SK-N-SH (cell line): ENCODE data around the gene ANKS1B. TPM values are rescaled to one million over a fixed set of nuclear protein-coding genes. Genes with fewer than 3 reads are reported as not detected.
A peak's percentile ranks its signal among the peaks of the same experiment; 100 is the strongest.
"Not testable (repeated sequence)": the region's sequence is repeated elsewhere in the genome, so short reads cannot be mapped to it uniquely, and the experiment has no call there.

Experiments used
- CTCF ChIA-PET: fragments of 300-600, 350-600 bp; formaldehyde crosslinking; extraction: SDS; loops from one replicate; lab custom pipeline; 2021; lab: Yijun Ruan, JAX
- POLR2A ChIA-PET: fragments of 350-600 bp; sonication (Branson Sonifier 250); formaldehyde crosslinking; extraction: SDS; loops from one replicate; lab custom pipeline; 2020; ENCODE audit warnings: antibody characterized with exemption, inconsistent platforms; lab: Yijun Ruan, JAX
- DNase-seq: peaks from one replicate; pipeline ENCODE4 v3.0.0; 2012
- H2AFZ ChIP-seq: fragments of 200-600 bp; sonication (generic); 2 replicates; pipeline ENCODE4 v1.8.1; 2016; ENCODE audit warnings: antibody characterized with exemption, mild to moderate bottlenecking, low read depth
- H3F3A ChIP-seq: fragments of 200-600 bp; sonication (generic); replicated peaks from 2 replicates; pipeline ENCODE3; 2016; ENCODE audit warnings: antibody characterized with exemption, mild to moderate bottlenecking; ENCODE audit not compliant: insufficient read depth
- H3K27ac ChIP-seq, 2 experiments: fragments of 200-500 bp in 1 of 2; fragments of 200-600 bp in 1 of 2; sonication (Bioruptor generic) in 1 of 2; sonication (generic), shearing (Covaris generic) in 1 of 2; 2 replicates each; pipeline versions ENCODE4 v1.5.1 to v1.6.1; 2014 to 2016; ENCODE audit warnings: low read depth in 2 of 2, inconsistent platforms in 1 of 2, low read length in 1 of 2, mild to moderate bottlenecking in 1 of 2, mixed read lengths in 1 of 2
- H3K27me3 ChIP-seq: fragments of 200-600 bp; sonication (generic), shearing (Covaris generic); 2 replicates; pipeline ENCODE4 v1.6.1; 2016; ENCODE audit warnings: mixed run types; ENCODE audit not compliant: insufficient read depth
- H3K36me3 ChIP-seq, 2 experiments: fragments of 200-500 bp in 1 of 2; fragments of 200-600 bp in 1 of 2; sonication (Bioruptor generic) in 1 of 2; sonication (generic) in 1 of 2; replicated peaks in 1 of 2; 2 replicates each; pipeline versions ENCODE3 to v1.5.1; 2014 to 2016; ENCODE audit warnings: low read length in 1 of 2, mild to moderate bottlenecking in 1 of 2; ENCODE audit not compliant: insufficient read depth in 2 of 2, control insufficient read depth in 1 of 2
- H3K4me1 ChIP-seq, 2 experiments: fragments of 200-500 bp in 1 of 2; fragments of 200-600 bp in 1 of 2; sonication (Bioruptor generic) in 1 of 2; sonication (generic), shearing (Covaris generic) in 1 of 2; 2 replicates each; pipeline versions ENCODE4 v1.5.1 to v1.6.1; 2014 to 2016; ENCODE audit warnings: low read depth in 1 of 2, low read length in 1 of 2, mixed run types in 1 of 2; ENCODE audit not compliant: insufficient read depth in 2 of 2, control insufficient read depth in 1 of 2
- H3K4me2 ChIP-seq: fragments of 200-600 bp; sonication (generic), shearing (Covaris generic); 2 replicates; pipeline ENCODE4 v1.6.1; 2017; ENCODE audit warnings: mixed run types
- H3K4me3 ChIP-seq, 2 experiments: fragments of 200-500 bp in 1 of 2; fragments of 200-600 bp in 1 of 2; sonication (Bioruptor generic) in 1 of 2; sonication (generic), shearing (Covaris generic) in 1 of 2; 2 replicates each; pipeline versions ENCODE4 v1.5.1 to v1.8.1; 2014 to 2016; ENCODE audit warnings: low read depth in 2 of 2, inconsistent platforms in 1 of 2, low read length in 1 of 2, mild to moderate bottlenecking in 1 of 2, mixed read lengths in 1 of 2, moderate library complexity in 1 of 2
- H3K79me2 ChIP-seq: fragments of 200-600 bp; sonication (generic); 2 replicates; pipeline ENCODE4 v1.8.1; 2017; ENCODE audit warnings: mild to moderate bottlenecking; ENCODE audit not compliant: insufficient read depth
- H3K9ac ChIP-seq: fragments of 200-600 bp; sonication (generic); 2 replicates; pipeline ENCODE4 v1.6.1; 2017; ENCODE audit warnings: mixed run types
- H3K9me2 ChIP-seq: fragments of 200-600 bp; sonication (generic); 2 replicates; pipeline ENCODE4 v1.6.1; 2017; ENCODE audit warnings: mixed run types
- H3K9me3 ChIP-seq: fragments of 200-600 bp; sonication (generic); 2 replicates; pipeline ENCODE4 v1.6.1; 2017; ENCODE audit warnings: mixed run types, mild to moderate bottlenecking, moderate library complexity
- H4K20me1 ChIP-seq: fragments of 200-600 bp; sonication (generic); 2 replicates; pipeline ENCODE4 v1.6.1; 2017; ENCODE audit warnings: mild to moderate bottlenecking, mixed run types; ENCODE audit not compliant: insufficient read depth
- FOSL2 ChIP-seq: IDR thresholded peaks from 2 replicates; pipeline ENCODE4 v1.4.0; 2012; ENCODE audit warnings: low read depth, mild to moderate bottlenecking, moderate library complexity, borderline replicate concordance
- GATA2 ChIP-seq: sonication (generic); formaldehyde crosslinking; IDR thresholded peaks from 2 replicates; pipeline ENCODE4 v1.5.0; 2020; ENCODE audit warnings: mild to moderate bottlenecking, missing genetic modification reagents
- IRF3 ChIP-seq: fragments of 150-350 bp; IDR thresholded peaks from 2 replicates; pipeline ENCODE4 v1.6.1; 2016; ENCODE audit warnings: mild to moderate bottlenecking, low read depth, low read length
- MAX ChIP-seq: IDR thresholded peaks from 2 replicates; pipeline ENCODE4 v1.4.0; 2012; ENCODE audit warnings: low read depth
- POLR2AphosphoS5 ChIP-seq: IDR thresholded peaks from 2 replicates; pipeline ENCODE4 v1.6.1; 2012; ENCODE audit warnings: low read depth, low read length
- RXRA ChIP-seq: IDR thresholded peaks from 2 replicates; pipeline ENCODE4 v1.4.0; 2012; ENCODE audit warnings: low read depth, mild to moderate bottlenecking, borderline replicate concordance
- TCF12 ChIP-seq: IDR thresholded peaks from 2 replicates; pipeline ENCODE4 v1.4.0; 2012
- TEAD4 ChIP-seq: IDR thresholded peaks from 2 replicates; pipeline ENCODE4 v1.4.0; 2012; ENCODE audit warnings: mild to moderate bottlenecking, borderline replicate concordance; ENCODE audit not compliant: insufficient read depth
- WGBS: methylation state at CpG from one replicate; pipeline ENCODE4 v1.1.6; 2017; ENCODE audit warnings: low lambda C conversion rate; 5-methylcytosine and 5-hydroxymethylcytosine counted together
- polyA plus RNA-seq, 3 experiments: library from polyadenylated mRNA; depleted of rRNA; stranded (reverse); fragments of >200 nt; gene quantifications; 2 replicates each; pipeline ENCODE4 v1.2.3, GENCODE V29; 2012

Gene ANKS1B
- polyA plus RNA-seq, 1 of the 3 experiments (the other 2 are of a cell fraction), result 1.8 TPM

- DNase-seq, POLR2A ChIA-PET, H3K4me2 ChIP-seq, H2AFZ ChIP-seq, H3K36me3 ChIP-seq, H3K9ac ChIP-seq, H3K4me3 ChIP-seq, H3K79me2 ChIP-seq, H4K20me1 ChIP-seq, H3K9me2 ChIP-seq, H3K27me3 ChIP-seq, H3K9me3 ChIP-seq, CTCF ChIA-PET, H3K27ac ChIP-seq, H3F3A ChIP-seq: not testable (repeated sequence)
- WGBS, result 82% methylated on average over 5 of the region's 5 CpGs
- TF ChIP-seq FOSL2, result peak; percentile 35; the same call in 1 of the 2 replicates
- H3K4me1 ChIP-seq, result peaks cover 0 to 14% of the 10 kb centered on the region in 2 experiments; a peak in 1 of 4 replicates
These were observed 1228.9 kb downstream of the ANKS1B start for GRCh38 chr12:98755855-98756254.

GRCh38 chr12:98754095-98754494, 1230.6 kb downstream of the ANKS1B start:
- POLR2A ChIA-PET, result no interaction called here
- Histone ChIP-seq H3F3A (no peaks in the 10 kb centered on the region), H3K4me1 (peaks cover 0 to 14% of the 10 kb centered on the region in 2 experiments; a peak in 1 of 4 replicates)
- TF ChIP-seq POLR2AphosphoS5 (no peak), FOSL2 (peak; percentile 65; the same call in 1 of the 2 replicates)
- TF ChIP-seq, all 33 proteins: peak for 1
- H3K79me2 ChIP-seq, result no peaks in the 10 kb centered on the region
- CTCF ChIA-PET, result interaction anchor here (1.3 to 3.1 kb wide), 3 partner anchors 11 to 55 kb away, joined by 3 to 10 read pairs (median 3); no protein-coding TSS in a partner anchor
- H2AFZ ChIP-seq, result no peak overlapping the region
- DNase-seq, result no peak
- no peaks in the 10 kb centered on the region for H3K27me3 ChIP-seq
- H3K9me3 ChIP-seq, result no peaks in the 10 kb centered on the region
- no peak overlapping the region for H3K4me3 ChIP-seq
- no peak overlapping the region for H3K27ac ChIP-seq
- H4K20me1 ChIP-seq, result no peaks in the 10 kb centered on the region
- no peaks in the 10 kb centered on the region for H3K9me2 ChIP-seq
- H3K36me3 ChIP-seq, result no peaks in the 10 kb centered on the region
- no peak overlapping the region for H3K4me2 ChIP-seq
- no peak overlapping the region for H3K9ac ChIP-seq
- 50% methylated on average over 3 of the region's 5 CpGs for WGBS

GRCh38 chr12:98752726-98753125, 1232.0 kb downstream of the ANKS1B start:
- no peaks in the 10 kb centered on the region for H3K27me3 ChIP-seq
- H3K9ac ChIP-seq, result no peak overlapping the region
- CTCF ChIA-PET, result interaction anchor here (0.7 to 3.1 kb wide), 5 partner anchors 10 to 1603 kb away, joined by 3 to 10 read pairs (median 3); no protein-coding TSS in a partner anchor
- H2AFZ ChIP-seq, result peak overlapping the region; percentile 9; the same call in 1 of the 2 replicates
- no peaks in the 10 kb centered on the region for H3K9me2 ChIP-seq
- H3K4me2 ChIP-seq, result no peak overlapping the region
- H3K9me3 ChIP-seq, result no peaks in the 10 kb centered on the region
- H3F3A ChIP-seq, result no peaks in the 10 kb centered on the region
- TF ChIP-seq TEAD4 (no peak), RXRA (no peak), MAX (no peak), GATA2 (CRISPR knock-in tag) (no peak), TCF12 (peak; percentile 26; the same call in 1 of the 2 replicates), IRF3 (no peak), FOSL2 (peak; percentile 35; the same call in 1 of the 2 replicates)
- 46% methylated on average over 5 of the region's 5 CpGs for WGBS
- no peaks in the 10 kb centered on the region for H3K79me2 ChIP-seq
- H3K36me3 ChIP-seq, result no peaks in the 10 kb centered on the region
- DNase-seq, result no peak
- POLR2A ChIA-PET, result no interaction called here
- H3K27ac ChIP-seq, result peak overlapping the region in 1 of 2 experiments; percentile 15; a peak in 2 of 4 replicates
- no peak overlapping the region for H3K4me3 ChIP-seq
- H3K4me1 ChIP-seq, result peaks cover 0 to 14% of the 10 kb centered on the region in 2 experiments; a peak in 1 of 4 replicates
- H4K20me1 ChIP-seq, result no peaks in the 10 kb centered on the region
